ENCODE results near the gene RS1. TPM values are rescaled to one million over a fixed set of nuclear protein-coding genes. Genes with fewer than 3 reads are reported as not detected.

RS1 gene
- not detected in 2 replicates for total RNA-seq

- DNase-seq (ENCODE audit: extremely low read depth, low read depth, low spot score), result no peak
These were observed at the start of gene RS1 for GRCh38 chrX:18672008-18672407. Gene RS1, minus strand, starts transcription at chrX:18672108. Its CDS starts 40 bp downstream, at chrX:18672068.

GRCh38 chrX:18719852-18720251, 47.9 kb upstream of the RS1 start:
- DNase-seq (ENCODE audit: extremely low read depth, low read depth, low spot score), result no peak

- DNase-seq (ENCODE audit: extremely low read depth, low read depth, low spot score), result no peak
These were observed 43.0 kb upstream of the RS1 start for GRCh38 chrX:18714910-18715309.

GRCh38 chrX:18709833-18710232, 37.9 kb upstream of the RS1 start:
- DNase-seq (ENCODE audit: extremely low read depth, low read depth, low spot score), result no peak

GRCh38 chrX:18707426-18708049, 35.6 kb upstream of the RS1 start, which contains the start of gene PPEF1:
Gene PPEF1, plus strand, starts transcription at chrX:18707645. Its CDS starts 136 bp downstream, at chrX:18707781.
- no peak for DNase-seq (ENCODE audit: extremely low read depth, low read depth, low spot score)

- DNase-seq (ENCODE audit: extremely low read depth, low read depth, low spot score), result no peak
These were observed 30.7 kb upstream of the RS1 start for GRCh38 chrX:18702362-18703195.

- DNase-seq (ENCODE audit: extremely low read depth, low read depth, low spot score), result peak; percentile 39
These were observed 29.9 kb upstream of the RS1 start for GRCh38 chrX:18701621-18702361.

GRCh38 chrX:18698737-18699650, 27.1 kb upstream of the RS1 start:
- no peak for DNase-seq (ENCODE audit: extremely low read depth, low read depth, low spot score)

- DNase-seq (ENCODE audit: extremely low read depth, low read depth, low spot score), result no peak
These were observed 24.7 kb upstream of the RS1 start for GRCh38 chrX:18696653-18697052.

- DNase-seq (ENCODE audit: extremely low read depth, low read depth, low spot score), result no peak
These were observed 20.6 kb upstream of the RS1 start for GRCh38 chrX:18692541-18692940.

GRCh38 chrX:18691431-18691830, 19.5 kb upstream of the RS1 start:
- no peak for DNase-seq (ENCODE audit: extremely low read depth, low read depth, low spot score)

GRCh38 chrX:18687856-18688495, 16.1 kb upstream of the RS1 start:
- no peak for DNase-seq (ENCODE audit: extremely low read depth, low read depth, low spot score)

GRCh38 chrX:18682979-18683387, 11.1 kb upstream of the RS1 start:
- DNase-seq (ENCODE audit: extremely low read depth, low read depth, low spot score), result no peak

GRCh38 chrX:18681996-18682395, 10.1 kb upstream of the RS1 start:
- DNase-seq (ENCODE audit: extremely low read depth, low read depth, low spot score), result no peak

GRCh38 chrX:18677161-18677869, 5.4 kb upstream of the RS1 start:
- no peak for DNase-seq (ENCODE audit: extremely low read depth, low read depth, low spot score)

- DNase-seq (ENCODE audit: extremely low read depth, low read depth, low spot score), result no peak
These were observed 4.6 kb upstream of the RS1 start for GRCh38 chrX:18676470-18676869.

- no peak for DNase-seq (ENCODE audit: extremely low read depth, low read depth, low spot score)
These were observed 4.1 kb upstream of the RS1 start for GRCh38 chrX:18676050-18676449.

GRCh38 chrX:18674788-18675735, 3.2 kb upstream of the RS1 start:
- peak; percentile 20 for DNase-seq (ENCODE audit: extremely low read depth, low read depth, low spot score)
